Adrenal gland (tissue), 12 donors: ENCODE measurements around the gene SH3RF1. TPM values are rescaled to one million over a fixed set of nuclear protein-coding genes. Genes with fewer than 3 reads are reported as not detected.
"Not testable (repeated sequence)": the region's sequence is repeated elsewhere in the genome, so short reads cannot be mapped to it uniquely, and the experiment has no call there.

Experiments
- DNase-seq, 7 donors: peaks; one replicate each; pipeline ENCODE4 v3.0.0-alpha.2; 2019 to 2020
- H3K27ac ChIP-seq, 5 donors: fragments of 200-600 bp; sonication (generic) in 4 of 5; 1 replicate in 3 of 5; 2 replicates in 2 of 5; pipeline versions ENCODE4 v1.5.1 to v1.8.0; 2016 to 2020; ENCODE audit warnings: mild to moderate bottlenecking in 1 of 5
- H3K27me3 ChIP-seq: fragments of 200-600 bp; 2 replicates; pipeline ENCODE4 v1.8.0; 2021
- H3K36me3 ChIP-seq, 2 donors: fragments of 200-600 bp; replicated peaks in 1 of 2; 1 replicate in 1 of 2; 2 replicates in 1 of 2; pipeline versions ENCODE4 v1.5.1 to v1.8.0; 2018 to 2022
- H3K4me1 ChIP-seq, 2 donors: fragments of 200-600 bp; replicated peaks in 1 of 2; 1 replicate in 1 of 2; 2 replicates in 1 of 2; pipeline versions ENCODE4 v1.5.1 to v1.8.0; 2018 to 2021
- H3K4me3 ChIP-seq, 4 donors: fragments of 200-600 bp; sonication (generic) in 3 of 4; one replicate each; pipeline ENCODE4 v1.5.1; 2016 to 2018
- H3K9me3 ChIP-seq, 3 donors: fragments of 200-600 bp; sonication (generic) in 1 of 3; replicated peaks in 1 of 3; 1 replicate in 2 of 3; 2 replicates in 1 of 3; pipeline versions ENCODE4 v1.5.1 to v1.8.0; 2016 to 2021
- CTCF ChIP-seq, 6 experiments: fragments of 450-650 bp in 4 of 6; fragments of 200-600 bp in 2 of 6; sonication (generic) in 1 of 6; IDR thresholded peaks; 1 replicate in 5 of 6; 2 replicates in 1 of 6; pipeline versions ENCODE4 v1.5.1 to v1.8.0; 2016 to 2021; ENCODE audit warnings: antibody characterized with exemption in 6 of 6, mild to moderate bottlenecking in 2 of 6, moderate library complexity in 1 of 6
- POLR2A ChIP-seq, 2 donors: fragments of 450-650 bp; IDR thresholded peaks; one replicate each; pipeline ENCODE4 v1.6.1; 2017; ENCODE audit warnings: antibody characterized with exemption in 2 of 2, mild to moderate bottlenecking in 2 of 2, moderate library complexity in 1 of 2
- WGBS, 4 donors: extraction: QIAGEN DNeasy Blood & Tissue Kit in 2 of 4; methylation state at CpG; one replicate each; pipeline versions ENCODE4 v1.1.5 to v1.1.7; 2013 to 2017; 5-methylcytosine and 5-hydroxymethylcytosine counted together
- intact Hi-C, 2 donors: fragments of 100-400 bp; cut with DNase I; formaldehyde crosslinking; loops; one replicate each; pipeline versions ENCODE4 v1.14.1 to v1.15.0; 2022 to 2023
- polyA plus RNA-seq, 3 donors: library from polyadenylated mRNA; stranded (reverse); fragments of 200-250 nt in 2 of 3; fragments of 350-450 nt in 1 of 3; fragmentation: Illumina TruSeq in 1 of 3; extraction: RNeasy Lipid Tissue Mini Kit (QIAGEN cat#74804) in 1 of 3; gene quantifications; one replicate each; pipeline ENCODE4 v1.2.3, GENCODE V29; 2013 to 2014
- total RNA-seq, 9 donors: library from RNA; depleted of rRNA in 4 of 9; stranded (reverse); fragments of >200 nt in 4 of 9; fragments of 120-200 nt in 1 of 9; fragmentation: NEBNext Ultra II Directional in 1 of 9; extraction: Animal tissue kit (Norgen Biotek cat#: 25700) in 1 of 9; gene quantifications; one replicate each; pipeline versions ENCODE4 v1.1.0 to v1.2.4, GENCODE V29; 2013 to 2023
- donor health status: healthy with polysubstance abuse.
- donor health status: Bipolar disorder and iron deficiency.
- donor health status: DM: yes; HTN: yes; CAD: no.
- donor health status: DM: no; HTN: no; CAD: no.
- donor health status: DM: no; HTN: no; CAD: no.
- donor health status: DM: yes; HTN: yes; CAD: no.

SH3RF1 gene
- total and polyA plus RNA-seq, 12 donors: 1.8 to 19.3 (median 8.6) TPM

DNA sequence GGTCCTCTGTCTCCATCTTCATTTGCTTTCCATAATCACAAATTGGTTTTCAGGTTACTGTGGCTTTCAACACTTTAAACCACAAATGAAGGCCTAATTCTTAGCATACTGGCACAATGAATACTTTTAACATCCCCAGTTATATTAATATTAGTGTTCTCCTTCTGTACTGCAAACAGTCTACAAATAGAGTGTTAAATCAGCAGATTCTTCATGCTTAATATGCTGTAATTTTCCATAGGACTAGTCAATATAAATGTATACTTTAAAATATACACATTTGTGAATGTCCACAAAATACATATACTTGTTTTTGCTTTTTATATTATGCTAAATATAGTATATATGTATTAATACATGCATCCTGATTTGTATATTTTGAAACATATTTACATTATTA lies 72.6 kb downstream of the SH3RF1 start:
- no peak for TF ChIP-seq CTCF (IDR thresholded peaks at IDR 0.05)
- no peak for TF ChIP-seq POLR2A (IDR thresholded peaks at IDR 0.05)
- Histone ChIP-seq H3K4me1 (no peaks in the 10 kb centered on the region), H3K27ac (no peak overlapping the region), H3K9me3 (peaks cover 0 to 7% (median 0%) of the 10 kb centered on the region in 3 donors), H3K4me3 (no peak overlapping the region), H3K36me3 (no peaks in the 10 kb centered on the region), H3K27me3 (no peaks in the 10 kb centered on the region)
- no peak for DNase-seq
- intact Hi-C loops: no loop called here

- 92 to 95% (median 94%) methylated on average over 11 of the region's 11 CpGs for WGBS, 4 donors
- H3K27me3 ChIP-seq, H3K9me3 ChIP-seq, DNase-seq, H3K4me1 ChIP-seq, H3K4me3 ChIP-seq, H3K36me3 ChIP-seq, intact Hi-C loops, H3K27ac ChIP-seq: not testable (repeated sequence)
These were observed 73.5 kb downstream of the SH3RF1 start for GRCh38 chr4:169197206-169197605.

- Histone ChIP-seq H3K36me3 (no peaks in the 10 kb centered on the region), H3K27ac (no peak overlapping the region), H3K9me3 (peaks cover 0 to 7% (median 0%) of the 10 kb centered on the region in 3 donors), H3K27me3 (no peaks in the 10 kb centered on the region), H3K4me1 (no peaks in the 10 kb centered on the region), H3K4me3 (no peak overlapping the region)
- intact Hi-C loops: no loop called here
- DNase-seq: no peak
- TF ChIP-seq POLR2A (IDR thresholded peaks at IDR 0.05) (no peak), CTCF (IDR thresholded peaks at IDR 0.05) (no peak)
These were observed 75.7 kb downstream of the SH3RF1 start for GRCh38 chr4:169195032-169195431.

DNA sequence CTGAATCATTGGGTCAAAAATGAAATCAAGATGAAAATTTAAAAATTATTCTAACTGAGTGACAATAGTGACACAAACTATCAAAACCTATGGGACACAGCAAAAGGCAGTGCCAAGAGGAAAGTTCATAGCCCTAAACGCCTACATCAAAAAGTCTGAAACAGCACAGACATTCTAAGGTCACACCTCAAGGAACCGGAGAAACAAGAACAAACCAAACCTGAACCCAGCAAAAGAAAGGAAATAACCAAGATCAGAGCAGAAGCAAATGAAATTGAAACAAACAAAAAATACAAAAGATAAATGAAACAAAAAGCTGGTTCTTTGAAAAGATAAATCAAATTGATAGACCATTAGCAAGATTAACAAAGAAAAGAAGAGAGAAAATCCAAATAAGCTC lies 80.8 kb downstream of the SH3RF1 start:
- H3K9me3 ChIP-seq, H3K27me3 ChIP-seq, intact Hi-C loops, H3K4me3 ChIP-seq, DNase-seq, H3K27ac ChIP-seq, H3K36me3 ChIP-seq, H3K4me1 ChIP-seq: not testable (repeated sequence)
- 70 to 85% (median 82%) methylated on average over 2 of the region's 2 CpGs for WGBS, 4 donors

- intact Hi-C loops: no loop called here
- H3K36me3 ChIP-seq: no peaks in the 10 kb centered on the region
- H3K4me1 ChIP-seq: peaks cover 0 to 6% of the 10 kb centered on the region in 2 donors
- H3K9me3 ChIP-seq: no peaks in the 10 kb centered on the region
- no peaks in the 10 kb centered on the region for H3K27me3 ChIP-seq
- DNase-seq: no peak
- no peak overlapping the region for H3K27ac ChIP-seq
- WGBS, 4 donors: 92 to 100% (median 96%) methylated on average over 4 of the region's 4 CpGs
- H3K4me3 ChIP-seq: no peak overlapping the region
- TF ChIP-seq CTCF (IDR thresholded peaks at IDR 0.05) (no peak), POLR2A (IDR thresholded peaks at IDR 0.05) (no peak)
These were observed 81.4 kb downstream of the SH3RF1 start for GRCh38 chr4:169189372-169189771.
